ENCODE data around the gene CKAP5. TPM values are rescaled to one million over a fixed set of nuclear protein-coding genes. Genes with fewer than 3 reads are reported as not detected.

Gene CKAP5
- total RNA-seq, 1 experiment from 2014 or later = 166 TPM

DNA sequence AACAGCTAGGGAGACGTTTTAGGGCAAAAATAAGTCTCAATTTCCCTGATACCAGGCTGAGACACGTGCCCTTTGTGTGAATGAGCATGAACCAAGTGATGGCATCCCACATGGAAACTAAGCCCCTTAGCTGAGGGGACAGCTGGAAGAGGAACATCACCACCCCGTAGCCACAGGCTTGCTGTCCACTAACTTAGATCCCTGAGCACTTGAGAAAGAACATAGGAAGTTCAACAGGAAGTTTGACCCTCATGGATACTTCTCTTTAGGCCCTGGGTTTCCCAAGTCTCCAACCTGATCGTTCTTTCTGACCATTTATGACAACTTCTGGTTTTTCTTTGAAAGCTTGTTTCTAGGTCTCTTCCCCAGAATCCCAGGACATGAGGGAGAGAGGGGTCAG lies 11.6 kb upstream of the CKAP5 start:
- POLR2A ChIA-PET = no interaction called here

DNA sequence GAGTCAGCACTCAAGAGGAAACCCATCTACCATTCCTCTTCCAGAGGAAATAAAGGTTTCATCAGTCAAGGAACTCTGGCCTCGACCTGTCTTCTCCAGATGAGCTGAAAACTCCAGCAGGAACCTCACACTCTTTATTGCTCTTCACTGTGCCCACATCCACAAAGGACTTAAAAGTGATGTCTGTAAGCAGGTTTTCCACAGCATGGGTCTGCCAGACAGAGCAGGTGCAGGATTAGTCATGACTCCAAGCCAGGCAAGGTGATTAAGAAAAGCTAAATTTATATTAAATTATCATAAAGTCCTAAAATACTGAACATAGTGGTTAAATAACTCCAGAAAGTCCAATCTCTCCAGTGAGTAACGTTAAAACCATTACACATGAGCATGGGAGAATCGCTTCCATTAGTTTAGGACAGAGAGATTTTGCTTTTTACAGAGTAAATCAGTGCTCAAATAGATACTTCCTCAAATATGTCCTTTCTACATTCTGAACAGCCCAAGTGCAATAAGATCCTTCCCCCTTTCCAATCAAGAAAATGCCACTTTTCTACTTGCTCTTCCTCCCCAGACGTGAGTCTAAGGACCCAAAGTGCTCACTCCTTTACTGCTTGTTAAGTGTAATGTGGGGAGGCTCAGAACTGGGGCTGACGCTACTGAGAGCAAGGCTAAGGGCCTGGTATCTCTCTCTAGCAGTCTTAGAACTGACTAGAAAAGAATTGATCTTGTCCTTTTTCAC lies 10.7 kb upstream of the CKAP5 start:
- no peaks in the 10 kb centered on the region for H3K9me3 ChIP-seq (ENCODE audit: control insufficient read depth in 1 of 2, insufficient read depth in 1 of 2, low read depth in 1 of 2, low read length in 2 of 2)
- no peak for DNase-seq (ENCODE audit: low read depth, low spot score)
- intact Hi-C loops (cut with micrococcal nuclease) = no loop called here
- ATAC-seq = no peak
- H3K4me1 ChIP-seq (ENCODE audit: control insufficient read depth in 1 of 2, insufficient read depth in 2 of 2, low read length in 2 of 2) = no peaks in the 10 kb centered on the region
- H3K9ac ChIP-seq (ENCODE audit: low read length) = no peak overlapping the region
- ChIA-PET CTCF (no interaction called here), POLR2A (no interaction called here), RAD21 (ENCODE audit: low non-redundant PET in 1 of 2, low total read pairs in 2 of 2, uncharacterized antibody in 2 of 2, unreplicated experiment in 2 of 2) (no interaction called here)
- H3K4me2 ChIP-seq (ENCODE audit: low read length) = no peak overlapping the region
- H3K9me2 ChIP-seq (ENCODE audit: insufficient read depth) = no peaks in the 10 kb centered on the region
- no peak overlapping the region for H2AFZ ChIP-seq (ENCODE audit: low read depth, low read length, poor library complexity, severe bottlenecking)
- no TSS peak for BruUV-seq (replicated peaks)
- H3K27me3 ChIP-seq (ENCODE audit: insufficient read depth, low read length) = no peaks in the 10 kb centered on the region
- no peaks in the 10 kb centered on the region for H4K20me1 ChIP-seq (ENCODE audit: insufficient read depth)
- peaks cover 0 to 4% of the 10 kb centered on the region in 2 experiments; a peak in 2 of 4 replicates for H3K36me3 ChIP-seq (ENCODE audit: control insufficient read depth in 1 of 2, insufficient read depth in 2 of 2, low read length in 2 of 2)
- H3K4me3 ChIP-seq (replicated peaks in 1 of 2; ENCODE audit: low read depth in 1 of 2, low read length in 2 of 2) = no peak overlapping the region
- H3K27ac ChIP-seq (ENCODE audit: low read depth, low read length) = no peak overlapping the region
- H3K79me2 ChIP-seq (ENCODE audit: insufficient read depth, low read length) = no peaks in the 10 kb centered on the region
- TF ChIP-seq POLR2A (IDR thresholded peaks at IDR 0.05; ENCODE audit: borderline replicate concordance, extremely low read depth, insufficient read depth, insufficient read length) = no peak
- TF ChIP-seq, protein P1, sequence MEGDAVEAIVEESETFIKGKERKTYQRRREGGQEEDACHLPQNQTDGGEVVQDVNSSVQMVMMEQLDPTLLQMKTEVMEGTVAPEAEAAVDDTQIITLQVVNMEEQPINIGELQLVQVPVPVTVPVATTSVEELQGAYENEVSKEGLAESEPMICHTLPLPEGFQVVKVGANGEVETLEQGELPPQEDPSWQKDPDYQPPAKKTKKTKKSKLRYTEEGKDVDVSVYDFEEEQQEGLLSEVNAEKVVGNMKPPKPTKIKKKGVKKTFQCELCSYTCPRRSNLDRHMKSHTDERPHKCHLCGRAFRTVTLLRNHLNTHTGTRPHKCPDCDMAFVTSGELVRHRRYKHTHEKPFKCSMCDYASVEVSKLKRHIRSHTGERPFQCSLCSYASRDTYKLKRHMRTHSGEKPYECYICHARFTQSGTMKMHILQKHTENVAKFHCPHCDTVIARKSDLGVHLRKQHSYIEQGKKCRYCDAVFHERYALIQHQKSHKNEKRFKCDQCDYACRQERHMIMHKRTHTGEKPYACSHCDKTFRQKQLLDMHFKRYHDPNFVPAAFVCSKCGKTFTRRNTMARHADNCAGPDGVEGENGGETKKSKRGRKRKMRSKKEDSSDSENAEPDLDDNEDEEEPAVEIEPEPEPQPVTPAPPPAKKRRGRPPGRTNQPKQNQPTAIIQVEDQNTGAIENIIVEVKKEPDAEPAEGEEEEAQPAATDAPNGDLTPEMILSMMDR (IDR thresholded peaks at IDR 0.05 in 2 of 3, conservative IDR thresholded peaks at IDR 0.05 in 1 of 3; ENCODE audit: borderline replicate concordance in 1 of 3, insufficient read depth in 1 of 3, low read depth in 2 of 3, low read length in 2 of 3) = no peak
- TF ChIP-seq EGR1 (IDR thresholded peaks at IDR 0.05; ENCODE audit: low read depth) = no peak
- TF ChIP-seq FOSL1 (IDR thresholded peaks at IDR 0.05; ENCODE audit: low read depth) = no peak
- TF ChIP-seq, protein P2, sequence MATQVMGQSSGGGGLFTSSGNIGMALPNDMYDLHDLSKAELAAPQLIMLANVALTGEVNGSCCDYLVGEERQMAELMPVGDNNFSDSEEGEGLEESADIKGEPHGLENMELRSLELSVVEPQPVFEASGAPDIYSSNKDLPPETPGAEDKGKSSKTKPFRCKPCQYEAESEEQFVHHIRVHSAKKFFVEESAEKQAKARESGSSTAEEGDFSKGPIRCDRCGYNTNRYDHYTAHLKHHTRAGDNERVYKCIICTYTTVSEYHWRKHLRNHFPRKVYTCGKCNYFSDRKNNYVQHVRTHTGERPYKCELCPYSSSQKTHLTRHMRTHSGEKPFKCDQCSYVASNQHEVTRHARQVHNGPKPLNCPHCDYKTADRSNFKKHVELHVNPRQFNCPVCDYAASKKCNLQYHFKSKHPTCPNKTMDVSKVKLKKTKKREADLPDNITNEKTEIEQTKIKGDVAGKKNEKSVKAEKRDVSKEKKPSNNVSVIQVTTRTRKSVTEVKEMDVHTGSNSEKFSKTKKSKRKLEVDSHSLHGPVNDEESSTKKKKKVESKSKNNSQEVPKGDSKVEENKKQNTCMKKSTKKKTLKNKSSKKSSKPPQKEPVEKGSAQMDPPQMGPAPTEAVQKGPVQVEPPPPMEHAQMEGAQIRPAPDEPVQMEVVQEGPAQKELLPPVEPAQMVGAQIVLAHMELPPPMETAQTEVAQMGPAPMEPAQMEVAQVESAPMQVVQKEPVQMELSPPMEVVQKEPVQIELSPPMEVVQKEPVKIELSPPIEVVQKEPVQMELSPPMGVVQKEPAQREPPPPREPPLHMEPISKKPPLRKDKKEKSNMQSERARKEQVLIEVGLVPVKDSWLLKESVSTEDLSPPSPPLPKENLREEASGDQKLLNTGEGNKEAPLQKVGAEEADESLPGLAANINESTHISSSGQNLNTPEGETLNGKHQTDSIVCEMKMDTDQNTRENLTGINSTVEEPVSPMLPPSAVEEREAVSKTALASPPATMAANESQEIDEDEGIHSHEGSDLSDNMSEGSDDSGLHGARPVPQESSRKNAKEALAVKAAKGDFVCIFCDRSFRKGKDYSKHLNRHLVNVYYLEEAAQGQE (IDR thresholded peaks at IDR 0.05; ENCODE audit: low read depth) = no peak
- TF ChIP-seq CEBPB (IDR thresholded peaks at IDR 0.05; ENCODE audit: low read depth) = no peak
- TF ChIP-seq TCF7L2 (IDR thresholded peaks at IDR 0.05; ENCODE audit: borderline replicate concordance, extremely low read depth, insufficient read depth, insufficient read length) = no peak

More for the DNA sequence above, 11.6 kb upstream of the CKAP5 start:
- ATAC-seq = no peak
- intact Hi-C loops (cut with micrococcal nuclease) = no loop called here
- H2AFZ ChIP-seq (ENCODE audit: low read depth, low read length, poor library complexity, severe bottlenecking) = no peak overlapping the region
- H3K4me1 ChIP-seq (ENCODE audit: control insufficient read depth in 1 of 2, insufficient read depth in 2 of 2, low read length in 2 of 2) = no peaks in the 10 kb centered on the region
- H3K9me3 ChIP-seq (ENCODE audit: control insufficient read depth in 1 of 2, insufficient read depth in 1 of 2, low read depth in 1 of 2, low read length in 2 of 2) = no peaks in the 10 kb centered on the region
- no peak overlapping the region for H3K9ac ChIP-seq (ENCODE audit: low read length)
- peaks cover 0 to 4% of the 10 kb centered on the region in 2 experiments; a peak in 2 of 4 replicates for H3K36me3 ChIP-seq (ENCODE audit: control insufficient read depth in 1 of 2, insufficient read depth in 2 of 2, low read length in 2 of 2)
- H3K4me2 ChIP-seq (ENCODE audit: low read length) = no peak overlapping the region
- no peaks in the 10 kb centered on the region for H4K20me1 ChIP-seq (ENCODE audit: insufficient read depth)
- DNase-seq (ENCODE audit: low read depth, low spot score) = no peak
- no peaks in the 10 kb centered on the region for H3K27me3 ChIP-seq (ENCODE audit: insufficient read depth, low read length)
- BruUV-seq (replicated peaks) = no TSS peak
- no peak overlapping the region for H3K4me3 ChIP-seq (replicated peaks in 1 of 2; ENCODE audit: low read depth in 1 of 2, low read length in 2 of 2)
- H3K27ac ChIP-seq (ENCODE audit: low read depth, low read length) = no peak overlapping the region
- H3K9me2 ChIP-seq (ENCODE audit: insufficient read depth) = no peaks in the 10 kb centered on the region
- TF ChIP-seq YY1 (IDR thresholded peaks at IDR 0.05; ENCODE audit: extremely low read depth, insufficient replicate concordance, low read depth, low read length) (no peak), RAD21 (IDR thresholded peaks at IDR 0.05; ENCODE audit: low read depth) (no peak), CBX3 (IDR thresholded peaks at IDR 0.05; ENCODE audit: low read depth) (no peak), EGR1 (IDR thresholded peaks at IDR 0.05; ENCODE audit: low read depth) (no peak), SIN3A (IDR thresholded peaks at IDR 0.05; ENCODE audit: low read depth) (no peak), JUND (IDR thresholded peaks at IDR 0.05) (no peak), SP1 (IDR thresholded peaks at IDR 0.05; ENCODE audit: low read depth) (no peak)
- TF ChIP-seq, protein P3, sequence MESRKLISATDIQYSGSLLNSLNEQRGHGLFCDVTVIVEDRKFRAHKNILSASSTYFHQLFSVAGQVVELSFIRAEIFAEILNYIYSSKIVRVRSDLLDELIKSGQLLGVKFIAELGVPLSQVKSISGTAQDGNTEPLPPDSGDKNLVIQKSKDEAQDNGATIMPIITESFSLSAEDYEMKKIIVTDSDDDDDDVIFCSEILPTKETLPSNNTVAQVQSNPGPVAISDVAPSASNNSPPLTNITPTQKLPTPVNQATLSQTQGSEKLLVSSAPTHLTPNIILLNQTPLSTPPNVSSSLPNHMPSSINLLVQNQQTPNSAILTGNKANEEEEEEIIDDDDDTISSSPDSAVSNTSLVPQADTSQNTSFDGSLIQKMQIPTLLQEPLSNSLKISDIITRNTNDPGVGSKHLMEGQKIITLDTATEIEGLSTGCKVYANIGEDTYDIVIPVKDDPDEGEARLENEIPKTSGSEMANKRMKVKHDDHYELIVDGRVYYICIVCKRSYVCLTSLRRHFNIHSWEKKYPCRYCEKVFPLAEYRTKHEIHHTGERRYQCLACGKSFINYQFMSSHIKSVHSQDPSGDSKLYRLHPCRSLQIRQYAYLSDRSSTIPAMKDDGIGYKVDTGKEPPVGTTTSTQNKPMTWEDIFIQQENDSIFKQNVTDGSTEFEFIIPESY (IDR thresholded peaks at IDR 0.05; ENCODE audit: extremely low read depth, insufficient replicate concordance, low read length) = no peak
- RAD21 ChIA-PET (ENCODE audit: low non-redundant PET in 1 of 2, low total read pairs in 2 of 2, uncharacterized antibody in 2 of 2, unreplicated experiment in 2 of 2) = no interaction called here
- CTCF ChIA-PET = no interaction called here
- H3K79me2 ChIP-seq (ENCODE audit: insufficient read depth, low read length) = no peaks in the 10 kb centered on the region
